NOMO-1 treated with DMSO at 0.1 percent for 48 hours (cell line): ENCODE measurements around the gene PCAT7.
"Not testable (repeated sequence)": the region's sequence is repeated elsewhere in the genome, so short reads cannot be mapped to it uniquely, and the experiment has no call there.

ENCODE experiments used
- DNase-seq: peaks from one replicate; lab custom pipeline; 2025; ENCODE audit not compliant: unreplicated experiment; lab: John Stamatoyannopoulos, UW

PCAT7 gene

DNA sequence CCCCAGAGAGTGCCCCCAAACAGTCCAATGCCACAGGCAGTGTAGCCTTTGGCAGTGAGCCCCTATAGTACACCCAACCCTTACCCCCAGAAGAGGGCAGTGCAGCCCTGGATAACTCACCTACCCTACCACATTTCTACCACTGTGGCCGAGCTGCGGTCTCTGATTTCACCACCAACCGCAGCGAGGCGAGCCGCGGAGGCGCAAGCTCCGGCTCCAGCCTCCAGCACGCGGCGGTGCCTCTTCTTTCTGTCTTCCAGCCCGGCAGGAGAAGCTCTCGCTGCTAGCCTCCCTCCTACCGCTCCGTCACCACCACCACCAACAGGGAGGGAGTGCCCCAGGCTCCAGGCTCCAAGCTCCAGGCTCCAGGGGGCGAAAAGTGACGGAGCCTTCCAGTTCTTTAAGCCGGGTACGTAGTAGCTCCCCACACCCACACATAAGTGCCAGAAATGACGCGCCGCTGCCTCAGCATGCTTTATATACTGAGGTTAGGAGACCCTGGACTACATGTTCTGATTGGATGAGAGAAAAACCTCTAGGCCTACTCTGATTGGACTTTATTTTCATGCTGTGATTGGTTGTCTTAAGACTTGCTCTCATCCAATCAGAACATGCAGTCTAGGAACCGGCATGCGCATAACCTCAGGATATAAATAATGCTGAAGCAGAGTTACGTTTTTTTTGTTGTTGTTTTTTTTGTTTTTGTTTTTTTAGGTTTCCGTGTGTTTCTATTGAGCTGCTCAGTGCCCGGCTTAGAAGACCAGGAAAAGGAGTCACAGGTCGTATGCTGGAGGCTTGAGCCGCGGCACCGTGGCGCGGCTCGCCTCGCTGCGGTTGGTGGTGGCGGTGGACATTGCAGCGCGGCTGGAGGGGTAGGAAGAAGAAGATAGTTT, at the start of gene PCAT7:
PCAT7 (plus strand) TSS at position 645 of the 893 bp plus-strand sequence.
- peak; percentile 83 for DNase-seq

- DNase-seq: not testable (repeated sequence)
Observed at GRCh38 chr9:94506370-94506769, 48.5 kb upstream of the PCAT7 start.

- DNase-seq: no peak
Observed at GRCh38 chr9:94507531-94508258, 47.2 kb upstream of the PCAT7 start.

GRCh38 chr9:94511134-94511954, 43.5 kb upstream of the PCAT7 start:
- no peak for DNase-seq

GRCh38 chr9:94511955-94512265, 43.0 kb upstream of the PCAT7 start:
- DNase-seq: no peak

DNA sequence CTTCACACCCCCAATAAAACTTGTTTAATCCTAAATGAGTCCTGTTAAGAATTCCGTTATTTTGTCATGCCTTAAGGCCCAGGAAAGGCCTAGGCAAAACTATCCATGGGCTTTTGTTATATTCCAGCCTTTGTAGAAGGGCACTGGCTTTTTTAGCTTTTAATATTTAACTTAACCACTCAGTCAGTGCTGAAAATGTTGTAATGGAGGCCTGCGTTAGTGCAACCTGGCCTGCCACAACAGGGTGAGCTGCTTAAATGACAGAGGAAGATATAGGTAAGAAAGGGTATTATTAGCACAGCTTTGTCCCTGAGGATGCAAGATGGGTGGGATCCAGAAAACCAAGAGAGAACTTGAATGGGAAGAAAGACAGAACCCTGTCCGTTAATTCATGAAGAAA, 40.2 kb upstream of the PCAT7 start:
- no peak for DNase-seq

DNA sequence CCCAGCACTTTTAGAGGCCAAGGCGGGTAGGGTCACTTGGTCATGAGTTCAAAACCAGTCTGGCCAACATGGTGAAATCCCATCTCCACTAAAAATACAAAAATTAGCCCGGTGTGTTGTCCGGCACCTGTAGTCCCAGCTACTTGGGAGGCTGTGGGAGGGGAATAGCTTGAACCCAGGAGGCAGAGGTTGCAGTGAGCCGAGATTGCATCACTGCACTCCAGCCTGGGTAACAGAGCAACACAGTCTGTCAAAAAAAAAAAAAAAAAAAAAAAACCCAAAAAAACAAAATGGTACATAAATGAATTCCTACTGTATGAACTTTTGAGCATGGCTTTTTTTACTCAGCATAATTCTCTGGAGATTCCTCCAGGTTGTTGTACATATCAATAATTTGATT, 37.6 kb upstream of the PCAT7 start:
- DNase-seq: no peak

DNA sequence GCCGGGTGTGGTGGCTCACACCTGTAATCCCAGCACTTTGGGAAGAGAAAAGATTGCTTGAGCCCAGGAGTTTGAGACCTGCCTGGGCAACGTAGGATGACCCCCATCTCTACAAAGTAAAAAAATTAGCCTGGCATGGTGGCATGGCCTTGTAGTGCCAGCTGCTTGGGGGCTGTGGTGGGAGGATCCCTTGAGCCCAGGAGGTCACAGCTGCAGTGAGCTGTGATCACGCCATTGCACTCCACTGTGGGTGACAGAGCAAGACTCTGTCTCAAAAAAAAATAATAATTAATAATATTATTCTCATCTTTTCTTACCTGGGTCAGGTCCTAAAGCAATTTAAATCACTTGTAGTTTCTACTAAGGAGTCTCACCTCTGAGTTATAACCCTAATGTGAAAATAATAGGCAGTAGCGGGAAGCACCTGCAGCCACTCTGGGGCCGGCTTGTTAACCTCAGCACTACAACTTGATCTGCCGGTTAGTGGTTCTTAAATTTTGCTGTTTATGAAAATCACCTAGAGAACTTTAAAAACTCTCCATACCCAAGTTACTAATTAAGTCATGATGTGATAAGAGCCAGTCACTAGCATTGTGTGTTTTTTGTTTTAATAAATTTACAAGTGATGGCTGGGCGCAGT, 29.4 kb upstream of the PCAT7 start:
- no peak for DNase-seq

- DNase-seq: no peak
Observed at GRCh38 chr9:94526271-94526670, 28.6 kb upstream of the PCAT7 start.

- DNase-seq: no peak
Observed at GRCh38 chr9:94526951-94527350, 27.9 kb upstream of the PCAT7 start.

DNA sequence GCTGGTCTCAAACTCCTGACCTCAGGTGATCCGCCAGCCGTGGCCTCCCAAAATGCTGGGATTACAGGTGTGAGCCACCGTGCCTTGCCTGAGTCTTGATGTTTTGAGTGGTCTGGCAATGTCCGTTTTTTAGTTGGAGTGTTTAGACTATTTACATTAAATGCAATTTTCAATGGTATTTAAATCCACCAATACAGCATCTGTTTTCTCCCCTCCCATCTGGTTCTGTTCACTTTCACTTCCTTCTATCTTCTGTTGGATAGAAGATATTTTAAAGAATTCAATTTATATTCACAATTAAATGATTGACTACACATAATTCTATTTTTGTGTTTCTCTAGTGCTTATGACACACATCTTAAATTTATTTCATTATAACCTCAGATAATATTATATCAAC, 26.0 kb upstream of the PCAT7 start:
- peak; percentile 13 for DNase-seq

DNA sequence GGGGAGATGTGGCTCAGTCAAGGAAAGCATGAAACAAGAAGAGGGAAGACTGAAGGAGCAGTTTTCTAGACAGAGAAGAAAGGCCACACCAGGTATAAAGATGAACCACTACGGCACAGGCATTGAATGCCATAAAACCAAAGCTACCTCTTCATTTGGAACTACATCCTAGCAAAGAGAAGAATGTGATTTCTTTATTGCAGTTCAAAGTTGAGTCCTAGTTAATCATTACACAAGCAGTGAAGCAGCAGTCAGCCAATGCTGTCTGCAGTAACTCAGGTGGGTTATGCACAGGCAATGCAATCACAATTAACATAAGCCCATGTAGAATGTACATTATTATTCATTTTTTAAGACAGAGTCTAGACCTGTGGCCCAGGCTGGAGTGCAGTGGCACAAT, 21.7 kb upstream of the PCAT7 start:
- no peak for DNase-seq

DNA sequence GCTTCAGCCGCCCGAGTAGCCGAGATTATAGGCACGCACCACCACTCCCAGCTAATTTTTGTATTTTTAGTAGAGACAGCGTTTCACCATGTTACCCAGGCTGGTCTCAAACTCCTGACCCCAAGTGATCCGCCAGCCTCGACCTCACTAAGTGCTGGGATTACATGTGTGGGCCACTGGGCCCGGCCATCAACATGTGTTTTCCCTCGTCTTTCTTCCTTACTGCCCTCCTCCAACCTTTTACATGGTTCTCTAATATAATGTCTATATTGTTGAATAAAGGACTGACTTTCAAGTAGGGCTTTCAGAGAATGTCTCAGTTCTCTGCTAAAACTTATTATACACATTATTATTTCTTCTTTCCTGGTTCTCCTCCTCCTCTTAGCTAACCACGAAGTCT, 21.3 kb upstream of the PCAT7 start:
- no peak for DNase-seq

- DNase-seq: no peak
Observed at GRCh38 chr9:94534901-94535300, 20.0 kb upstream of the PCAT7 start.

- DNase-seq: no peak
Observed at GRCh38 chr9:94538908-94539307, 16.0 kb upstream of the PCAT7 start.

DNA sequence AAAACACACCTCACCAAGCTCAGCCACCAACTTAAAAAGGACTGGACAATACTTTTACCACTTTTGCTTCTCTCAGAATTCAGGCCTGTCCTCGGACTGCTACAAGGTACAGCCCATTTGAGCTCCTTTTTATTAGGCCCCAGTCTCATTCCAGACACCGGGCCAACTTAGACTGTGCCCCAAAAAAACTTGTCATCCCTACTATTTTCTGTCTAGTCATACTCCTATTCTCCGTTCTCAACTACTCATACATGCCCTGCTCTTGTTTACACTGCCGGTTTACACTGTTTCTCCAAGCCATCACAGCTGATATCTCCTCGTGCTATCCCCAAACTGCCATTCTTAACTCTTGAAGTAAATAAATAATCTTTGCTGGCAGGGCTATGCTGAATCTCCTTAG, 10.5 kb upstream of the PCAT7 start:
- not testable (repeated sequence) for DNase-seq

DNA sequence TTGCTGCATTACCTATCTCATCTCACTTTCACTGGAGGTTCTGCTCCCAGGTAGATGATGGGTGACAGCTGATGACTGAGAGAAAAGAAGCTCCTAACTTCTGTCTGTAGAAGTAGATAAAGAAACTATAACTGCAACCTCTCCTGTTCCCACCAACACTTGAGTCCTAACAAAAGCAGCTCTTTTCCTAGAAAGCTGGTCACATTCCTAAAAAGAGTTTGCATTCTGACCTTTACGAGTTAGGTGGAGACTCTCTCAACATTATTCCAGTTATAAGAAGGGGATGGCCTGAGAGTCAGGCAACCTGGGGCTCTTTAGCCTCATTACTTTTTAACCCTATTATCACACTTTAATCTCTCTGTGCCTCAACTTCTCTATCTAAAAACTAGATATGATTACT, 8.9 kb upstream of the PCAT7 start:
- DNase-seq: no peak

DNA sequence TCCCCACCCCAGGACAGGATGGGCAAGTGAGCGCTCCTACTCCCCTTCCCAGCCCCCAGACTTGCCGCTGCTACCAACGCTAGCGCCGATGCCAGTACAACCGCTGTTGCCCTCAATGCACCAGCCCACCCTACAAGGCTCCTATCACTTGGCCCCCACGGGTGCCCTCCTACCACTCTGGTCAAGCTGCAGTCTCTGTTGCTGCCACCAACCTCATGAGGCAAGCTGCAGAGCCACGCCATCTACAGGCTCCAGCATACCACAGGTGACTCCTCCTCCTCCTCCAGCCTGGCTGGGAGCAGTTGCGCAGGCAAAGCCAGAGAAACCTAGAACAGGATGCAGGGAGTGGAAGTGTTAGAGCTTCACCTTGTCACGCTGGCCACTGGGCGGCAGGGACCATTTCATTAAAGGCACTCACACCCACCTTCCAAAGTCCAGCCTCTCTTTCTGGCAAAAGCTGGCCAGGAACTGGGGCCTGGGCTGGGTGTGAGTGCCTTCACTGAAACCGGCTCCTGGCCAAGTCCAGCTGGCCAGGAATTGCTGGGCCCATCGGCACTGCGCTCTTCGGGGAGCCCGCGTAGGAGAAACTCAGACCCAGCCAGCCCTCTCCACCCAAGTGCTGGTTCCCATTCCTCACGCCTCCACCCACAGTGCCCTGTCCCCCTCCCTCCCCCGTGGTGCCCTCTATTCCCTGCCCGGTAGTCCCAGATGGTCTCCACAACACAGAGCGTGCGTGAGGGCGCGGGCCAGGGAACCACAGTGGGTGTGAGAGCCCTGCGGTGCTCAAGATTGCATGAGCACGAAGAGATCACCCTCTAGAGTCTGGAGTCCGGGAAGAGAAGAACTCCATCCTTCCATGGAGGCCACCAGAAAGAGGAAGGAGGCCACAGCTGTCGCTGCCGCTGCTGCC, 1.6 kb upstream of the PCAT7 start:
- no peak for DNase-seq

GRCh38 chr9:94554078-94554438, 825 bp upstream of the PCAT7 start:
- DNase-seq: no peak

- DNase-seq: no peak
Observed at GRCh38 chr9:94557376-94557775, 2.5 kb downstream of the PCAT7 start.
